T-helper 2 cell treated with Interferon-gamma antibody and Interleukin-4, amounts not matched to agents 100 ng/mL and 5 ng/mL, for 36 hours (primary cell): ENCODE data around the gene EDARADD. TPM values are rescaled to one million over a fixed set of nuclear protein-coding genes. Genes with fewer than 3 reads are reported as not detected.

Source experiments
- intact Hi-C: fragments of 100-400 bp; cut with micrococcal nuclease; formaldehyde crosslinking; loops from one replicate; pipeline ENCODE4 v1.15.1; 2023
- total RNA-seq: library from RNA; stranded (reverse); gene quantifications from 2 replicates; pipeline ENCODE4 v1.2.3, GENCODE V29; 2022

Gene EDARADD
- total RNA-seq, 1 donor from 2014 or later, result 9.7 TPM

DNA sequence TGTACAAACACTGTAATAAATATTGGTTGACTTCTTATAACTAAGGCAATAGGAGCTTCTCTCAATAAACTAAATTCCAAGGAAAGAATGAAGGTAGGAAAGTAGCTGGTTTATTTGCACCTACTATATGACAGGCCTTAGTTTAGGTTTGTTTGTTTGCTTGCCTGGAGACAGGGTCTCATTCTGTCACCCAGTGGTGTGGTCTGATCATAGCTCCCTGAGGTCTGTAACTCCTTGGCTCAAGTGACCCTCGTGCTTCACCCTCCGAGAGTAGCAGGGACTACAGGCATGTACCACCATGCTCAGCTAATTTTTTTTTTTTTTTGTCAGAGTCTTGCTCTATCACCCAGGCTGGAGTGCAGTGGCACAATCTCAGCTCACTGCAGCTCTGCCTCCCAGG is 1.9 kb upstream of the EDARADD start:
- intact Hi-C loops, result loop anchor here (10.0 kb wide), 2 partner anchors 403 to 527 kb away; partner anchors contain the start of genes LYST and MTR

DNA sequence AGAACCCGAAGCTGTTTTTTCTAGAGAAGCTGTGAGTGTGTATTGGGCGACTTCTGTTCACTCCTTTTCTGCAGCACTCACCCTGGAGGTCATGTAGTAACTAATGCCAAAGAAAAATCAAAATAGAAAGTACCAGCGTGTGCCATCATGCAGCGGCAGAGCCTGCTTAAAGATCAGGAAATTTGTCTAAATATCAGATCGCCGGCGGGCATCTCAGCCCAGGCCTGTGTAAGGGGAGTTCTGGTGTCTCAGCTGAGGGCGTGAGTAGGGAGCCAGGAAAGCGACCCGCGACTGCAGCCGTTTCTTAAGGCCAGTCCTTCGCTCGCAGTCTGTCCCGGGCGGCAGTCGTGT is 768 bp downstream of the EDARADD start:
- intact Hi-C loops, result loop anchor here (1.0 to 10.0 kb wide), 7 partner anchors 113 to 530 kb away; partner anchors contain the start of genes GPR137B, HEATR1, LYST and MTR

DNA sequence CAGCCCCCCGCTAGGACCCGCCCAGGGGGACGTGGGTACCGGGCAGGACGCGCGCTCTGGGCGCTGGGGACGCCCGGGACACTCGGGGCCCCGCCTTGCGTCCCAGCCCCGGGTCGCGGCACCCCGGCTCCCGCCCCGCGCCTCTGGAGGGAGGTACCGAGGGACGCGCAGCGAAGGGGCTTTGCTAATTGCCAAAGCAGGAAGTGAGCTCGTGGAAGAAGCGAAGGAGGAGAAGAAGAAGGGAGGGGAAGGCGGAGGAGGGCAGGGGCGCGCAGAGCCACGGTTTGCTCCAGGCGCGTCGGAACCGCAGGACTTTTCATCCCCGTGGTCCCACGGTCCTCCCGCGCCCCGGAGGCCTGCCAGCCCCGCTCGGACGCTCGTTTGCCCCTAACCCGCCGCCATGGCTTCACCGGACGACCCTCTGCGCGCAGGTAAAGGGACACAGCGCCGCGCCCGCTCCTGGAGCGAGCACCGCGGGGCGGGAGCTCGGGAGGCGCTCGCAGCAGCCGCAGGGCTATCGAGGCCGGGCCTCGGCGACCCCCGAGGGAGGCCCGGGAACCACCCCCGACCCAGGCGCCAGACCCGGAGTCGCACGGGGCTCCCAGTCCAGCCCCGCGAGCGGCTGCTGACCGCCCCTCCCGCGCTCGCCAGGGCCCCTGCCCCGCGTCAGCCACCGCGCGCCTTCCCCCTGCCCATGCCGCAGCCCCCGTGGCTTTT is 1.3 kb downstream of the EDARADD start:
- intact Hi-C loops, result loop anchor here (1.0 to 10.0 kb wide), 6 partner anchors 129 to 531 kb away; partner anchors contain the start of genes GPR137B, HEATR1, LYST and MTR

DNA sequence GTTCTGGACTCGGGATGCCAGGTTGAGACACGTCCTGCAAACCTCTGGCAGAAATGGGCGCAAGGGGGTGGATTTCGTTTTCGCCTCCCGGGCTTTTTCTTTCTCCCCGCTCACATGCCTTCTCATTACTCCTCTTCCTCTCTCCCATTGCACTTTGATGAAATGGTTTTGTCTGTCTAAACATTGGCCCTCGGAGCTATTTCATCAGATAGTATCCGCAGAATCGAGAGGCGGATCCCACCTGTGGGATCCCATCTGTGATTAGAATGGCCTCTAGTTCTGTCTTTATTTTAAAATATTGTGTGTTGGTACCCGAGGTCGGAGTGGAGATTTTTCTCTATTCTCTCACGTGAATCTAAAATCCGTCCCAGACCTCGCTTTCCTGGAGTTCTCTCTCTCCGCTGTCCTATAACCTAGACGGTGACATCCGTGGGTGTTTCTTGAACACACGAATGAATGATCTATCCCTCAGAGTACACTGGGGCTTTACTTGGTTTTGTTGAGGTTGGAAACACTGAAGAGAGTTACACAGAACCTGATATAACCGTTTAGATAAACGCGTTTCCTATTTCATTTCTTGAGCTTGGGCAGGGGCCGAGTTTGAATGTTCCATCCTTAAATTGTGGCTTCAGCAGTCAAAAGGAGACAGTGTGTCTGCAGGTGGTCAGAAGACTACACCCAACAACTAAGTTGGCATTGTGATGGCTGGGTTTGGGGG is 2.0 kb downstream of the EDARADD start:
- intact Hi-C loops, result loop anchor here (1.0 to 10.0 kb wide), 7 partner anchors 20 to 531 kb away; partner anchors contain the start of genes GPR137B, HEATR1, LYST and MTR

DNA sequence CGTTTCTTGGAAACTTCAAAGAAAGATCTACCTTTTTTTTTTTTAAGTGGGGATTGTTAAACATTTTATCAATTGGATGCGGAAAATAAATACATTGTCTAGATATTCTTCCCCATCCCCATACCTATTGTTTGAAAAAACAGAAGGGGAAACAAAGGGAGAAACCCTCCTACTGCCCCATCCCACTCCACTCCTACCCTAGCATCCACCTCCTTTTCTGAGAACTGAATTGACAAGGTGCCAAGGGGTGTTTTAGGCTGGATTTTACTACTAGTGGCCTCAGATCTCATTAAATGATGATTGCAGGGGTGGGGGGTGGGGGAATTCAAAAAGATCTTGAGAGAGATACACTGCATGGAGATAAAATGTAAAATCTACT is 2.6 kb downstream of the EDARADD start:
- intact Hi-C loops, result loop anchor here (1.0 to 10.0 kb wide), 3 partner anchors 20 to 532 kb away; partner anchors contain the start of genes LYST and MTR

DNA sequence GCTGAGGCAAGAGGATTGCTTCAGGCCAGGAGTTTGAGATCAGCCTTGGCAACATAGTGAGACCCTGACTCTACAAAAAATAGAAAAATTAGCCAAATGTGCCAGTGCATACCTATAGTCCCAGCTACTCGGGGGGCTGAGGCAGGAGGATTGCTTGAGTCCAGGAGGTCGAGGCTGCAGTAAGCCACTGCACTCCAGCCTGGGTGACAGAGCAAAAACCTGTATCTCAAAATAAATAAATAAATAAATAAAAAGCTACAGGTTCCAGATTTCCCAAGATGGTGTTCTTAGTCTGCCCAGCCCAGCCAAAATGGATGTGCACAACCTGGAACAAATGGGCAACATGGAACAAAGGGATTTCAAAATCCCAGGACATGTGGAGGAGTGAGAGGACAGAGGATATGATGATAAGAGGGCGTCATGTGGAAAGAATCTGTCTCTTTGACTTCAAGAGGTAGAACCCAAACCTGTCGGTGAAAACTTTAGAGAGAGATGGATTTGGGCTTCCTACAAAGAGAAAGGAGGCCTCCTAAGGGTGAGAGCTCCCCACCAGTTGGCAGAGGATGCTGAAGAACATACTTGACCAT is 3.2 kb downstream of the EDARADD start:
- intact Hi-C loops, result loop anchor here (10.0 kb wide), 2 partner anchors 398 to 532 kb away; partner anchors contain the start of genes LYST and MTR

DNA sequence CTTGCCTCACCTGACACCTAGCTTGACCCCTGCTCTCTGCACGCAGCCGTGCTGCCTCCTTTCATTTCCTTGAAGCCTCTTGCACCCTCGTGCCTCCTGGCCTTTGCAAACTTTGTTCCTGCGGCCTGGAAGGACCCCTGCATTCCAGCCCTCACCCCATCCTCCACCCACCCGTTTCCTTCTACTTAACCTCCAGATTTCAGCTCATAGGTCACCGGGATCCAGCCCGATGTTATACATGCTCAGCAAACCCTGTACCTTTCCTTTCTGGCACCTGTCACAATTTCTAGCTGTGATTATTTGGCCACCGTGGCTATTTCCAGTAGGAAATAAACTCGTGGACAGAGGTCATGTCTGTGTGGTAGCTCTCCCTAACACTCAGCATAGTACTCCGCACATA is 4.5 kb downstream of the EDARADD start:
- intact Hi-C loops, result loop anchor here (10.0 kb wide), 2 partner anchors 396 to 534 kb away; partner anchors contain the start of genes LYST and MTR

DNA sequence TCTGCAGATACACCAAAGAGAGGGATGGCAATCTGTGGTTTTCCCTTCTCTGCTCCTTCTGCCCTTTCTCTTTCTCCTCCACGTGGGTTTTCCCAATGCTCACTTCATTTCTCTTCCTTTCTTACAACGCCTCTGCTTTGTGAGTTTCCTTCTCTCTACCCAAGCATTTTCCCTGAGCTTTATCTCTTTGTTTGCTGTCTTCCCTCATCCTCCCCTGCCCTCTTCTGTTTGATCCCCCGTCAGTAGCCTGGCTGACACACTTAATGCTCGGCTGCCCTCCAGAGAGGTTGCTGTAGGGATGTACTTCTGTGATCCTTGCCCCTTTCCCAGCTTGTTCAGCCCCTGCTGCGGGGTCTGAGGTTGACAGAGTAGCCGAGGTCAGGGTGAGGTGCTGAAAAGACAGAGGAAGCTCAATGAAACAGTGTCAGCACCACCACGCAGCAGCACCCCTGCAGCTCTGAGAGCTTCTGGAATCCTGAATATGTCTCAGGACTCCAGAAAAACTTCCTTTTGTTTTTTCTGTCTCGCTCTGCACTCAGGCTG is 6.0 kb downstream of the EDARADD start:
- intact Hi-C loops, result no loop called here

DNA sequence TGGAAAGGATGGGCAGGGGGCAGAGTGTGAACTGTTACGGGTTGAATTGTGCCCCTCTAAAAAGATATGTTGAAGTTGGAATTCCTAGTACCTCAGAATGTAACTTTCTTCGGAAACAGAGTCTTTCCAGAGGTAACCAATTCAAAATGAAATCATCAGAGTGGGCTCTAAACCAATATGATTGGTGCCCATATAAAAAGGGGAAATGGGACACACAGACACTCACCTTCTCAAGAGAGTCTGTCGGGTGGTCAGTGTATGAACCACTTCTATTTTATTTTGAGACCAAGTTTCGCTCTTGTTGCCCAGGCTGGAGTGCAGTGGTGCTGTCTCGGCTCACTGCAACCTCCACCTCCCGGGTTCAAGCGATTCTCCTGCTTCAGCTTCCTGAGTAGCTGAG is 7.6 kb downstream of the EDARADD start:
- intact Hi-C loops, result no loop called here

DNA sequence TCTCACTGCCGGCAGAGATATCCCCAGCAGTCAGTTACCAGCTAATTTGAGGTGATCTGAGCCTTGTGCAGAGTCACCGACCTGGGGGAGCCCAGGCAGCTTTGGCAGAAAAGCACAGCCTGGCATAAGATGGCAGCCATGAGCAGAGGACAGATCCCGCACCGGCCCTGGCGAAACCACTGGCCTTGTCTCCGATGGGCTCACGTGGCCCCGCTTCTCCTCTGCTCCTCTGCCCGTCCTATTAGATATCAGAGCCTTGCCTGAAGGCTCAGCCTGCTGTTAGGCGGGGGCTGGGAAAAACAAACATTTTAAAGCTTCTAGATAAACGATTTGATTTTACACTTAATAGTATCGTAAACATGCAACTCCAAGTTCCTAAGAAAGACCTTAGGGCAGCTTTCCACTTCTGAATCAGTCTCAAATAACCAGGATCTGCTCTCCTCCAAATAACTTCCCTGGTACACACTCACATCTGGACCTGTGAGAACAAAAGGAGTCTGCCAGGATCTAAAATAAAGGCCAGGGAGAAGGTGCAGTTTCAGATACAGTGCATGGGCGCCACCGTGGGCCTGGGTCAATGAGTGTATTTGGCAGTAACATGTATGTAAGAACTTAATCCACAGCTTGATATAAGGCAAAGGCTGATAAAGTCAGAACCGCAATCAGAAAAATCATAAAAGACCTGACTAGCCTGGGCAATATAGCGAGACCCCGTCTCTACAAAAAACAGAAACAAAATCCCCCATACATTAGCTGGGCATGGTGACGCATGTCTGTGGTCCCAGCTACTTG is 10.0 kb downstream of the EDARADD start:
- intact Hi-C loops, result no loop called here

DNA sequence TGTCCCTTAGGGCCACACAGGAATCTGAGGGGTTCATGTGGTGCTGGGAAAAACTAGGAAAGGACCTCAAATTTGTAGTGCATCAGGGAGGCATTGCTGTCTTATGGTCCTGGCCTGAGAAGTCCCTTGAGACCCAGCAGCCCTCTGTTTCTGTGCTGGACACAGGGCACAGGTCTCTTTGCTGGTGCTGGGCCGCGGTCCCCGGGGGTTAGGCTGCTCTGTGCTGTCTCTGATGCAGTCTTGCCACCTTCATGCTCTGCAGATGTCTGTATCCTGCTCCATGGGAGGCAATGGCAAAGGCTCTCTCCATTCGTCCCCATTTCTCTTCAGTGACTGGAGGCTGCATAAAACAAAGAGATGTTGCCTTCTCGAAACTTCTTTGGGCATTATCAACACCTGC is 13.0 kb downstream of the EDARADD start:
- intact Hi-C loops, result no loop called here

DNA sequence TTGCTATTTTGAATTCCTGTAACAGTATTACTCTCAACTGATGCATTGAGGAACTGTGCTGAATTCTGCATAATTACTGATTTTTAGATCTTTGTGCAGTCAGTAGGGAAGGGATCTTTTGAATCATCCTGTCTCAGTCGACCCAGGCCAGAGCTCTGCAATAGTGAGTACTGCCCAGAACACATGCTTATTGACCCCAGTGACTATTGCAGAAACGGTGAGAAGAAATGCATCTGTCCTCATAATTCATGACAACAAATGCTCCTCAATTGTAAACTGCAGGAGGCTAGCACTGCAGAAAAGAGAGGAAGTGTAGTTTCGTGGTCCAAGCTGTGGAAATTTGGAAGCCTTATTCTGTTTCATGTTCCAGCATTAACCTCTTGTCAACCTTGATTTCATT is 19.6 kb downstream of the EDARADD start:
- intact Hi-C loops, result no loop called here

DNA sequence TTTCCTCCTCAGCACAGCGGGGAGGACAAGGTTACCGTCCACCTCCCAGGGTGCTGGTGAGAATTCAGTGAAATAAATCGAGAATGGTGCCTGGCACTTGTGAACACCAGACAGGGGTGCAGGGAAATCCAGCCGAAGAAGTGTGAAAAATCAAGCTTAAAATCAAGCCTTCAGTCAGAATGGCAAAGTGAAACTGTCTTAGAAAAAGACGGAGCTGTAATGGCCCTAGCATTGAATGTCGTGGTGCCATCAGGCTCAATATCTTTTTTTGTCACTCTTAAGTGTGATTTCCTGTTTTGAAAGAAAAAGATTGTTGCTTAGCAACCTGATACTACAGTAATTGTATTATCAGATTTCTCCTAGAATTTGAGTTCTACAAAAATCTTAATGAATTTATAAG is 22.1 kb downstream of the EDARADD start:
- intact Hi-C loops, result loop anchor here (1.0 to 5.0 kb wide), 4 partner anchors 20 to 549 kb away; partner anchors contain the start of gene LYST

DNA sequence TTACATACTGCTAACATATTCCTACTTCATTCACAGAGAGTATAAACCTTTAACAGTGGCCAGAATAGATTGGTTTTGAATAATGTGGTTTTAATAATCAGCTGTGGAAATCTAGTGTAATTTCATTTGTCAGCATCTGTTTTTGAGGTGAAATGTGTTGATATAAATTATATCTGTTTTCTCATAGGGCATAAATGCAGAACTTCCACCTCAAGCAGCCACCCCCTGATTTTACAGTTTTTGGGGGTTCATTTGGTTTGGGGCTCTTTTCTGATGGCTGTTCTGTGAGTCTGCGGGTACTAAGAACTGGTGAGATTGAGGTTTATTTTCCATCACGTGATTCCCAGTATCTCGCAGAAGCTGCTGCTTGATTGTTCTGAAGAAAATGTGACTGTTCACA is 23.2 kb downstream of the EDARADD start:
- intact Hi-C loops, result loop anchor here (2.0 to 5.0 kb wide), 2 partner anchors 99 to 550 kb away; partner anchors contain the start of gene LYST

DNA sequence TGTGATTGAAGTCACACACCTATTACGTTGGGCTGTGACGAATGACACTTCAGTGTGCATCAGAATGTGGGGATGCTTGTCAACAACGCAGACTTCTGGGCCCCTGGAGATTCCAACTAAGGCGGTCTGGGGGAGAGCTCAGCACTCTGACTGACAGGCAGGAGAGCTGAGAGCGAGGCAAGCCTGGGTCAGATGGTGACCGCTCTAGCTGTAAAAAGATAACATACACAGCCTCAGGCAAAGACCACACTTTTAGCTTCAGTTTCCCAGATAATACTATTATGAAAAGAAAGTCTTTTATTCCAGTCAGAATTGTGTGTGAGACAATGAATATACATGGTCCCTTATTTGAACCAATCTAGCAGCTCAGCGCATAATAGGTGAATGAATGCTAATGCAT is 25.4 kb downstream of the EDARADD start:
- intact Hi-C loops, result loop anchor here (5.0 kb wide), 1 partner anchor 552 kb away; the partner anchor contains the start of gene LYST

DNA sequence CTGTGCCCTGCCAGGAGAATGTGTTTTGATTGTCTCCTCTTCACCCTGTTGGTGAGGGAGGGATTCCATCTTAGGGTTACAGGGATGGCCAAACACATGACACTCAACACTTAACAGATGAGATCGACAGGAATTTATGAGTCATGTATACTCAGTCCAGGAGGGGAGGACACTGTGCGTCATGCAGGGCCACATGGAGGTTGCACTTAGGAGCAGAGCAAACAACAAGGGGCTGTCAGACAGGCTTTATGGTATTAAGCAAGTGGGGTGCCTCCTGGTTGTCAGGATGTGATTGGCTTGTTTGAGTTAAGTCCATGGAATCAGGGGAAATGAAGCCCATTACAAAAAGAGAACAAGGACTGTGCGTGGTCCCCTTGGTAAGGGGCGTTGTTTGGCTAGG is 26.9 kb downstream of the EDARADD start:
- intact Hi-C loops, result no loop called here

DNA sequence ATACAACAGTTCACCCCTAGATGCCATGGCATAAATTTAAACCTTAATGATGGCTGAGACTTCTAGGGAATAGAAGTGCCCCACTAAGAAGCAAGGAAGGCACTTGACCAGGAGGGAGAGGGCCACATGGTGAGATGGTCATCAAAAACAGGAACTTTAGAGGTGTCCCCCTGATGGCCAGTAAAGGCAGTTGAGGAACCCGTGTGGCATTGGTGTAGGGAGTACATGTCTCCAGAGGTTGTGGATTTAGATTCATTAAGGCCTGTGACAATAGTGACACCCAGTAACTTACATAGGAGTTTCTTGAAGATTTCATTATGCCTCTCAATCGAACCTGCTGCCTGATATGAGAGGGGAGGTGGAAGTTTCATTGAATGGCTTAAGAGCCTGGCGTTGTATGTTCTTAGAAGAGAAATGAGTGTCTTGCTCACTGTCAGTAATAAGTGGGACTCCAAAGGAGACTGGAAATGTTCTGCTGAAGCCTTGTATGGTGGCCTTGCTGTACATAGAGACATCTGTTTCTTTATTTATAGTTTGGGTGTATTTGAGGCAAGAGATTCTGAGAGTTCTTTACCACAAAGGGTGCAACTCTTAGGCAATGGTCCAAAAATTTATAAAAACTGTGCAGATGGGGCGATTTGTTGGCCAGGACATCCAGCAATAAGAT is 27.9 kb downstream of the EDARADD start:
- intact Hi-C loops, result no loop called here

DNA sequence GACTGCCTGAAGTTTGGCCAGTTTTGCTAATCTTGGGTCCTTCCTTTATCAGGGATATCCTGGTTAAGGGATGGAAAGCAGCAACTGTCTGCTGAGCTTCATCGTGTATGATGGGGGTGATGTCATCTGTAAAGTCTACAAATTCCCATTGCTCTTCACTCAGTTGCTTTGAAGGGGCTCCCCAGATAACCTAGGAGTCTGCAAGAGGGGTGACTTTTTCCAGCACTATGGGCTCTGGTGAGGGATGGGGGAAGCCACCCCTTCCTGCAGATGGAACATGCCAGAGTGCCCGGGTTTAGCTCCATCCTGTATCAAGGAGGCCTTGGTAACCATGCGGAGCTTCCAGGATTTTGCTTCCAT is 28.4 kb downstream of the EDARADD start:
- intact Hi-C loops, result no loop called here

DNA sequence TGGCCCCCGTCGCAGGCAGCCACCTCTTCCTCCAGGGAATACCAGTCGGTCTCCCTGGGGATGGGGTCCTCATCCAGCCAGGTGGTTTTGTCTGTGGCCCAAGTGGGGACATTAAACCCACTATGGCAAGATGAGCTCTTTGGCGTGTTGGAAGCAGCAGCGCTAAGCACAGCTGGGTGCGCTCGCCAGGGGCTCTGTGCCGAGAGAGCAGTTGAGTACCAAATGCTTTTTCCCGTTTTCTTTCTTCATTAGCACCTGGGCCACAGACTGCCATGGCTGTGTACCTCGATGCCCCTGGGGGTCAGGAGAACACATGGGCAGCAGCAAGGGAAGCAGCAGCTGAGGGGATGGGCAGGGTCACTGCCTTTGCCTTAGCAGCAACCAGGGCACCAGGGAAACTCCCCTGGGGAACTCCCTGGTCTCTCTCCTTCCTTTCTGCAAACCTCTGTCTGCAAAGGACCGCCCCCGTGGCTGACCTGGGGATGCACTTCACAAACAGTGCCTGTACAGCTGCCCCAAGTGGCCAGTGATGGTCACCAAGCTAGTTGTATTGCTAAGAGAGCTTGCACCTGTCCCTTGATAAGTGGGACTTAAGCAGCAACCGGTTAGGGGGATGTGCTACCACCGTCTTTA is 31.1 kb downstream of the EDARADD start:
- intact Hi-C loops, result no loop called here

DNA sequence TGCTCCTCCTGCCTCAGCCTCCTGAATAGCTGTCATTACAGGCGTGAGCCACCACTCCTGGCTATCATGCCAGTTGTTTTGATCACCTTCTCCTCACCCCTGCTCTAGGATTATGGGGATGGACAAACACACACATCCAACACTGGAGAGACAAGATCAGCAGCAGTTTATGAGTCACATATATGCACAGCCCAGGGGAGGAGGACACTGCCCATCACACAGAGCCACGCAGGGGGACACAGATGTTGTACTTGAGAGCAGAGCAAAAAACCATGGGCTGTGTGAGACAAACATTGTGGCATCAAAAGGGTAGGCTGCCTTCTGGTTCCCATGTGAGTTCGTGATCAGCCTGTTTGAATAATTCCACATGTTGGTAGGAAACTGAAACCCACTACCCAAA is 32.1 kb downstream of the EDARADD start:
- intact Hi-C loops, result no loop called here
